ENCODE measurements around the gene SCAF4. TPM values are rescaled to one million over a fixed set of nuclear protein-coding genes. Genes with fewer than 3 reads are reported as not detected.

Gene SCAF4
- total and polyA plus RNA-seq, 12 donors = 5.6 to 22.3 (median 20.3) TPM

DNA sequence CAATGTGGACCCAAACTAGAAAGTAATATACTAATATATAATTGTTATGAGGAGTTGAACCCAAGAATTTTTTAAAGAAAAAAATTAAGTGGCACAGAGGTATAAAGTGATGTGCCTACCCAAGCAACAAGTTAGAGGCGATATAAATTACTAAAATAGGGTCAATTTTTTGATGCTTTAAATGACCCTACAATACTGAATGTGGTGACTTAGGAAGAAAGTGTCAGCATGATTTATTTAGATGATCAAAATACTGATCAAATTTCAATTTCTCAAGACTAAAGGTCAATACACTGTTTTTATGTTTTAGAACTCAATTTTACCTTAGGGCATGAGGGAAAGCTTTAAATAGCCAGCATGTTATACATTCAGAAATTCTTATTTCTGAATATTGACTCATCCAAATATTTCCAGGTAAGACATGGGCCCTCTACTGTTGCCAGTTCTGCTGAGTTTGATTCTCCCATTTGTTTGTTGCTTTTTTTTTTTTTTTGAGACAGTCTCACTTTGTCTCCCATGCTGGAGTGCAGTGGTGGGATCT, 20.1 kb downstream of the SCAF4 start:
- Histone ChIP-seq H3K9me3 (no peaks in the 10 kb centered on the region), H3K27me3 (no peaks in the 10 kb centered on the region), H3K36me3 (no peaks in the 10 kb centered on the region), H3K4me1 (peaks cover 3 to 75% (median 54%) of the 10 kb centered on the region in 9 donors), H3K27ac (no peak overlapping the region), H3K4me3 (no peak overlapping the region)
- 95 to 98% methylated on average over 1 of the region's 1 CpG for WGBS, 2 donors
- no peak for ATAC-seq
- intact Hi-C loops (cut with DNase I) = no loop called here
- TF ChIP-seq, protein P1, sequence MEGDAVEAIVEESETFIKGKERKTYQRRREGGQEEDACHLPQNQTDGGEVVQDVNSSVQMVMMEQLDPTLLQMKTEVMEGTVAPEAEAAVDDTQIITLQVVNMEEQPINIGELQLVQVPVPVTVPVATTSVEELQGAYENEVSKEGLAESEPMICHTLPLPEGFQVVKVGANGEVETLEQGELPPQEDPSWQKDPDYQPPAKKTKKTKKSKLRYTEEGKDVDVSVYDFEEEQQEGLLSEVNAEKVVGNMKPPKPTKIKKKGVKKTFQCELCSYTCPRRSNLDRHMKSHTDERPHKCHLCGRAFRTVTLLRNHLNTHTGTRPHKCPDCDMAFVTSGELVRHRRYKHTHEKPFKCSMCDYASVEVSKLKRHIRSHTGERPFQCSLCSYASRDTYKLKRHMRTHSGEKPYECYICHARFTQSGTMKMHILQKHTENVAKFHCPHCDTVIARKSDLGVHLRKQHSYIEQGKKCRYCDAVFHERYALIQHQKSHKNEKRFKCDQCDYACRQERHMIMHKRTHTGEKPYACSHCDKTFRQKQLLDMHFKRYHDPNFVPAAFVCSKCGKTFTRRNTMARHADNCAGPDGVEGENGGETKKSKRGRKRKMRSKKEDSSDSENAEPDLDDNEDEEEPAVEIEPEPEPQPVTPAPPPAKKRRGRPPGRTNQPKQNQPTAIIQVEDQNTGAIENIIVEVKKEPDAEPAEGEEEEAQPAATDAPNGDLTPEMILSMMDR (IDR thresholded peaks at IDR 0.05) = no peak
- no peak for DNase-seq

DNA sequence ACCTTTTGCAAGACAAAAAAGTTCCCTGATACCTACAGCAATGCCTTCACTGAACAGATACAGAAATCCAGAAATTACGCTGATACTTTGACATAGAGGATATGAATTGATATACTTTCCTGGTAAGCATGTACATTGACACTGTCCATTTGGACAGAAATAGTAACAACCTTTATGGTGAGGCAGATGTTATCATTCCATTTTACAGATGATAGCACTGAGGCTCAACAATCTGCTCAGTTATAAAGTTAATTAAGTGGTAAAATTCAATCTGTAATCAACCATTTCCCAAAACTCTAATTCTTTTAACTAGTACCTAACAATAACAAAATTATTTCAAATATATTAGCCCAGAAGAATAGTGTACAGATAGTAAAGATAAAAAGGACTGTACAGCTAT, 20.6 kb downstream of the SCAF4 start:
- H3K27ac ChIP-seq = no peak overlapping the region
- 96 to 98% methylated on average over 1 of the region's 1 CpG for WGBS, 2 donors
- no peak for ATAC-seq
- no peak for DNase-seq
- H3K4me1 ChIP-seq = peaks cover 3 to 70% (median 51%) of the 10 kb centered on the region in 9 donors
- TF ChIP-seq, protein P1 (IDR thresholded peaks at IDR 0.05) = no peak
- intact Hi-C loops (cut with DNase I) = no loop called here
- H3K9me3 ChIP-seq = no peaks in the 10 kb centered on the region
- no peaks in the 10 kb centered on the region for H3K27me3 ChIP-seq
- no peaks in the 10 kb centered on the region for H3K36me3 ChIP-seq
- no peak overlapping the region for H3K4me3 ChIP-seq

DNA sequence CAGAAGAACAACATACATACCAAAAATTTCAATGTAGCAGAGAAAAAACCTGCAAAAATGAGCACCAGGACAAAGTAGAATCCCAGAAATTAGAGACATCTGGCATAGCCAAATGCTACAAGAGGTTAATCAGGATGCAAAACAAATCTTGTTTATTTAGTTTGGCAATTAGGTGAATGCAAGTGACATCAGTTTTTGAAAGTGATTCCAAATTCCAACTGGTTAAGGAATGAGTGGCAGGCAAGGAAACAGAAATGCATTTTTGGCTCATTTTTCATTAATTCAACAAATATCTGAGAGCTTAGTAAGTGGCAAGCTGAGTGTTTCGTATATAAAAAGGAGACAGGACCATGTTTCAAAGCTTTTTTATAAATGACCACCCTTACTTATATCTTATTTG, 21.3 kb downstream of the SCAF4 start:
- Histone ChIP-seq H3K9me3 (no peaks in the 10 kb centered on the region), H3K4me1 (peaks cover 3 to 64% (median 44%) of the 10 kb centered on the region in 9 donors), H3K36me3 (peaks cover 0 to 5% (median 0%) of the 10 kb centered on the region in 9 donors), H3K4me3 (no peak overlapping the region), H3K27me3 (no peaks in the 10 kb centered on the region), H3K27ac (no peak overlapping the region)
- TF ChIP-seq, protein P1 (IDR thresholded peaks at IDR 0.05) = no peak
- no peak for ATAC-seq
- intact Hi-C loops (cut with DNase I) = no loop called here
- WGBS, 2 donors = 65 to 71% methylated on average over 1 of the region's 1 CpG
- no peak for DNase-seq

GRCh38 chr21:31708541-31708940, 23.4 kb downstream of the SCAF4 start:
- no peak overlapping the region for H3K27ac ChIP-seq
- TF ChIP-seq, protein P1 (IDR thresholded peaks at IDR 0.05) = no peak
- H3K9me3 ChIP-seq = no peaks in the 10 kb centered on the region
- DNase-seq (no peak), ATAC-seq (no peak)
- H3K4me1 ChIP-seq = peaks cover 3 to 44% (median 26%) of the 10 kb centered on the region in 9 donors
- H3K36me3 ChIP-seq = peaks cover 0 to 25% (median 0%) of the 10 kb centered on the region in 9 donors
- 25 to 26% methylated on average over 1 of the region's 1 CpG for WGBS, 2 donors
- intact Hi-C loops (cut with DNase I) = no loop called here
- no peaks in the 10 kb centered on the region for H3K27me3 ChIP-seq
- no peak overlapping the region for H3K4me3 ChIP-seq

All from heart right ventricle (tissue), 16 donors.